Limb (tissue), 2 donors: ENCODE data around the gene GALC.

Experiments
- DNase-seq, 2 donors: peaks; one replicate each; pipeline ENCODE4 v3.0.0-alpha.2; 2016; ENCODE audit errors: extremely low spot score in 2 of 2

Gene GALC

DNA sequence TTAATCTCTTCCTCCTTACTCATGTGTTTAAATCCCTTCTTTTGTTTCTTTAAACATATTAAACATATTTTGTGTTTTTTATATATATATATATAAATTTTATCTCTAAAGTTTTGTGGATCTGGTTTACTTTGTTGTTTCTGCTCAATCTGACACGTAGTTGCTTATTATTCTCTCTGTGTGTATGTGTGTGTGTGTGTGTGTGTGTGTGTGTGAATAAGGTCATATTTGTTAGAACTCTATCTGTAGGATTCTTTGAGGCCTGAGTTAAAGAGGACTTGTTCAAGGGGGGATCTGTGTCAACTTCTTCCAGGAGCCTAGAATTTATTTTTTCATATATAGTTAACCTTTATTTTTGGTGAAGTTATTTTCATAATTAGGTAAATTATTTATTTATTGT, 14.6 kb upstream of the GALC start:
- no peak for DNase-seq

DNA sequence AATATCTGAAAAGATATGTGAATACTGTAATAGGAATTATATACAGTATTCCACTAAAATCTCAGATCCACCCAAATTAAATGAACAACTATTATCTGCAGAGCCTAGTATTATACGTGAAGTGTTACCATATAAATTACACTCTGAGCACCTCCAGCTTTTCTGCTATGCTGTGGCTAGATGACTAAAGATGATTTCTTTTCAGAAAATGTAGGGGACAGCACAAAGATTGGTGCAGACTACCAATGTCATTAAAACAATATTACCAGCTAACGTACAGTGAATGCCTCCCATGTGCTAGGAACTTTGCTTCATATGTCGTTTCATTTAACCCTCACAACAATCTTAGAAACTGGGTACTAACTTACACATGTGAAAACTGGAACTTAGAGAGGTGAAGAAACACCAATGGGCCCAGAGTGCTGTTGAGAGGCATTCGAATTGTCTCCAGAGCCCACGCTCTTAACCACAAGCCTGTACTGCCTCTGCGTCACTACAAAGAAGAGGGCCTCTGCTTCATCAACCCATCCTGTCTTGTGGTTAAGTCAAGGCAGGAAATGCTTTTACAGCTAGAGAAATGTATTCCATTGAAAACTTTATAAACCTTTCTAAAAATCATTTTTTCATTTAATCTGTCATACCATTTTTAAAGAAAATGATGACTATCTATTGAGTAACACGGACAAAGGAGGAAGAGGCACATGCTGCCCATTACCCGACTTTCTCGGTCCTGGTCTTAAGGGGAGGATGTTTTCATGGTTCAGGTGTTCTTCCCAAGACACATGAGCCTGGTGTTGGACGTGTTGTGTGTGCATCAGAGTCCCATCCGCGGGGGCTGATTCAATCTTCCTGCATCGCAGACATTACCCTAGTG, 13.2 kb upstream of the GALC start:
- no peak for DNase-seq

DNA sequence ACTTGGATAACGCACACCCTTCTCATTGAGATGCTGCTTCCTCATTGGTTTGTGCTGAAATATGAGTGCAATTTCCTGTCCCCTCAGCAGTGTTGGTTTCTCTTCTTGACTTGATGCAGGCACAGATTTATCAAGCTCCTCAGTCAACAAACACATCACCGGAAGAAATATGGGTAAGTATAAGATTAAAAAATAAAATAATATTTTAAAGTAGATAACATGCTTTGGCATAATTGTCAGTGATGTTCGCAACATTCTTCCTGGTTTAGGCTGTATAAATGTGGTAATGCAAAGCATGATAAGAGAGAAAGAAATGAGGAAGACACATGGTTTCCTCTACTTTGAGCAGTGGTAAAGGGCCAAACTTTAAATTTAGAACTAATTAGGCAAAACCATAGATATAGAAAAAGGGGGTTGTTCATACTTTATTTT, 12.1 kb upstream of the GALC start, which contains the start of gene GPR65:
Gene GPR65, plus strand, starts transcription at position 86 of the 432 bp plus-strand sequence. CDS start 5,713 bp downstream, outside the sequence.
- no peak for DNase-seq

DNA sequence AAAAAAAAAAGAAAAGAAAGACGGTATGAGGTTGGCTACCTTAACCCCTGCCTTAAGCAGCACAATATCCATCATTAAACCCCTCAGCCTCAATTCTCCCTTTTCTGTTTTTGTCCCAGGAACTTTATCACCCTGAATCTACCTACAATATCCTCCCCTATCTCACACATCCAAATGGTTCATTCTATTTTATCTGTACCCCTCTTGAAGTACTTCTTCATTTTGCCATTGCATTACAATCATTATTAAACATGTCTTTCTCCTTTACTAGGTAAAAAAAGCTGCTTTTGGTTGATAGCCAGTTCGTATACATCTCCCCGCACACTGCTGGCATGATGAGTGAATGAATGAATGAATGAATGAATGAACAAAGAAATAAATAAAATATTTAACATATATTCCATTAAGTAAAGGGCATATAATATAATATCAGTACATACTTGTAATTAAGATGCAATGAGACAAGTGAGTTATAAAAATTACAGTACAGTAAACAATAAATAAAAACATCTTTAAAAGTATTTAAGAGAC, 11.6 kb upstream of the GALC start:
- no peak for DNase-seq

DNA sequence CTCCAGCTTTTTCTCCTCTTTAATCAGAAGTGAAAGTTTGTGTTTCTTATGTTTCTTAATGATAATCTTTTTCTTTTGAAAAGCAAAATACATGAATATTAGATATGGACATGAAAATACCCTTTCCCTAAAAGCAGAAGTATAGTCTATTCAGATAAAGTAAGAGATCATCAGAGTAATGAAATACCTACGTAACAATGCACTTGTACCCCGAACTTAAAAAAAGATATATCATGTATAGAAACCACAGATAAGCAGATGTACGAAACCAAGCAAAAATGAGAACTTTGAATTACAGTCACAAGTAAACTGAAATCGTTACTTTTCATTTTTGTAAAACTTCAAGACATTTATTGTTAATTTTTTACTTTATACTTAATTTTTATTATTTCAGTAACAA, 10.4 kb upstream of the GALC start:
- DNase-seq = no peak

DNA sequence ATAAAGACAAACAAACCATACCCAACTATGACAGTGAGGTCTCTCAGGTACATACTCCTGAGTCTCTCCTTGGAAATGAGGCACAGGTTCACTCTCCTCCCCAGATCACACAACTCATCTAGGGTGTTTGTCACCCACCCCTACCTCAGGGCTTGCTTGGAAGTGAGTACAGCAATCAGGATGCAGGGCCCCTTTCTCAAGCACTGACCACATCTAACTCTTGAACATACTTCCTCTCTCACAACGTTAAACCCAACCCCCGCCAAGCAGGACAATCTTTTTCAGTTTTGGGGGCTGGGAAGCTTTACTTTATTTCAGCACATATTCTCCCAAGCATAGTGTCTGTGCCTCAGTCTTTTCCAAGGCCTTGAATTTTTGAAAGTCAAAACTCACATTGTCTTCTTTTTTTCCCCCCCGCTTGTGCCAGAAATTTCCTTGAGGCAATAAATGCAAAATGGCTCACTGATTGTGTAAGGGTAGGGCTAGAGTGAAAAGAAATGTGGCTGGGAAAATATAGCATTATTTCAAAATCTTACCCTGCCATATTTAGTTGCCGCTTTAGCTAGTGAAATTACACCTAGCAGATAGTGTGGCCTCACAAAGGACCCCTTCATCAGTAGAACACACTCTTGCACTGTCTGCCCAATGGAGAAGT, 9.6 kb upstream of the GALC start:
- no peak for DNase-seq

DNA sequence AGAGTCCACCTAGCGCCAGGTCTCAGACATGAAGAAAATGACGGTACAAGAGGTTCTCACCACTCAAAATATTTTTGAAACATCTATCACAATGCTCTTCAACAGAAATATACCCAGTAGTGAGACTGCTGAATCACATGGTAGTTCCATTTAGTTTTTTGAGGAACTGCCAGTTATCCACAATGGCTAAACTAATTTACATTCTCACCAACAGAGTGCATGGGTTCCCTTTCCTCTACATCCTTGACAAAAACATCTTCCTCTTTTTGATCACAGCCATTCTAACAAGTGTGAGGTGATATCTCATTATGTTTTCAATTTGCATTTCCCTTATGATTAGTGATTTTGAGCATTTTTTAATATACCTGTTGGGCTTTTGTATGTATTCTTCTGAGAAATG, 6.3 kb upstream of the GALC start:
- no peak for DNase-seq

DNA sequence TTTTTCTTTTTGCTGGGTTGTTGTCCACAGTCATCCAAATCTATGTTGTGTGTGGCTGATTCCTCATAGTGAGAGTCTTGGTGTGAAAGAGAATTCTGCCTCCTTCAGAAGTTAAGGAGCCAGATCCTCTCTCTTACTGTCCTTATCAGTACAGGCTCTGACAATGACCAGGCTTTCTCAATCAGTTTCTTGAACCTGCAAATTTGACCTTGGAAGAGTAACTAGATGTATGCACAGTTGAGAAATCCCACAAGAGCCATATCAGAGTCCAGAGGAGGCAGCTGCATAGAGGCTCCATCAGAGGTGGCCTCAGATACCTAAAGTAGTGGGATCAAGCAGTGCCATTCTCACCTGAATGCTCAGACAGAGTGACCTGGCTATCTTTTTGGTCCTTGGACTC, 5.5 kb upstream of the GALC start:
- no peak for DNase-seq

DNA sequence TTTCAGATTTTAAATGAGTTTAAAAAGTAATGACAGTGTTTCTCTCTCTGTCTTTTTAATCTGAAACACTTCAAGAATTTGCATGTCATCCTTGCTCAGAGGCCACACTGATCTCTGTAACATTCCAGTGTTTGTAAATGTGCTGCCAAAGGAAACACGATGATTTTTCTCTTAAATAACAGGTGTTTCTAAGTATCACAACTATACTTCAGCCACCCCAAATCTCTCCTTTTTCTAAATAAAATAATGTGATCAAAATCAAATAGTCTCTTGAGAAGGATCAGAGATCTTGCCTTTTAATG, 3.3 kb upstream of the GALC start:
- no peak for DNase-seq

DNA sequence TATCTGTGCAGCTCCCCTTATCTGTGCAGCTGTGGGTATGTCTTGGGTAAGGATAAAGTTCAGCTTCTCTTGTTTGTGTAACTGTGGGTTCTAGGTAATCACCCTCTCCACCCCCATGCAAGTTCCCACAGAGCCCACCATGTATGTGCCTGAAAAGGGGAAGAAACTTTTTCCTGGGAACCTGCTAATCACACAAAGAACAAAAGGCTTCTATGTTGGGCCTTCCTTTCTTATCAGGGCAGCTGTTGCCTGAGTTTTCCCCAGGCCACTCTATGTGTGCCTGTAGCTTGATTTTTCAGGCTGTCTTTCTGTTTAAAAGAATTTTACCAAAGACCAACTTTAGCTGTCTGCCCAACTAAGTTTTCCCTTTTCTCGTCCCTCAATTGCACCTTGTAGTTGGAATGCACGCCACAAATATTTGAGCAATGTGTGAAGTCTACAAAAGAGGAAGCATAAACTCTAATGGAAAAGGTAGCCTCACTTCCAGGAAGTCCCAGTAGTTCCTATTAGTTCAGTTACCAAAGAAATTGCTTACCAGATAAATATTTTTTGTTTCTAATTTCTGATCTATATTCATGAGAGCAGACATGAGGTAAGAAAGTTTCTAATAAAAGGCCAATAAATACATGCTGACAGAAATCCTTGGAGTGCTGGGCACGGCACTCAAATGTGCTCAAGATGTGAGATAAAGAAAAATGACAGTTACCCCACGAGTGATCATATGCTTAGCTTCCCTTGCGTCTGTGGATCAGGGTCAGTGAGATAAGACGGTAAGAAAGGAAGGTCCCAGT, 2.7 kb upstream of the GALC start:
- no peak for DNase-seq

DNA sequence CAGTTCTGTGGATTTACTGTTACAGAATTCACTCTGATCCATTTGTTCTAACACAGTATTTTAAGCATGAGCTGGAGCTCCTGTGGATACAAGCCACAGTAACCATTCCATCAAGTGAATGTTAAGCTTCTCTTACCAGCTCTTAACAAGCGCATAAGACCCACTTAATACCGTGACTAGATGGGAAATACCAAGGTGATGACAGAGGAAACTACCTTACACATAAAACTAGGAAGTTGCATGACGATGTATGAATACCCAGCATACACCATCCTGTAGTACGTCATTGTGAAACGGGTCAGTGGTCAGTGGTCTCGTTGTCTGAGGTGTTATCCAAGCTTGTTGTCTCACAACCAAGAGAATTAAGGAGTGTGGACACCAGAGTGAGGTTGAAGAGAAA, 2.0 kb upstream of the GALC start:
- DNase-seq = no peak

DNA sequence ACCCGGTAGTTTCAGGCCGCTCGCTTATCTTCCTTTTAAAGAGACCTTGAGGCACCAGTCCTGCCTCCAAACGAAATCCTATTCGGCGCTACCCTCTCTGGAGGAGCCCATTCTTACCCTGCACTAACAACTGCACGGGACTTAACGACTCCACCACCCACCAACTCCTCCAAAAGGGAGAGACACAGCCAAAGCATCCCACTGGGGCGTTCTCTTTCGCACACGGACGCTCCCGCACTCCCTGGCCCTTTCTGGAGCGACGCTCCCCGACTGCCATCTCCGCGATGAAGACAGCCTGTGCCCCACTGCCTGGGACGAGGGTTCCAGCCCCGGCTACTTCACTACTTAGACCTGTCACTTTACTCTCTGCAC, 650 bp downstream of the GALC start:
- no peak for DNase-seq

DNA sequence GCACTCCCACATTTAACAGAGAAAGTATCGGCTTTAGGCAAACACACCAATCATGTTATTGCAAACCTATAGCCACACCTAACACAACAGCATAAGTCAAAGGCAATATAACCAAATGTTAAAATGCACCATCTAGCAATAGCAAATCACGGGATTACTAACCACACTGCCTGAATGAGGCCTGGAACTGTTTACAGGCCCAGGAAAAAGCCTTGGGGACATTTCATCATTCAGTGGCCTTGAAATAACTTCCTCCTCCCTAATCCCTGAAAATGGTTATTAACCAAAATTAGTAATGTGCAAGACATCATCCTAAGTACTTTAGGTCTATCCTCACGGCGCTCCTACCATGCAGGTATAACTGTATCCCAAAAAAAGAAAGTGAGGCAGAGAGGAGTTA, 2.3 kb downstream of the GALC start:
- DNase-seq = no peak

DNA sequence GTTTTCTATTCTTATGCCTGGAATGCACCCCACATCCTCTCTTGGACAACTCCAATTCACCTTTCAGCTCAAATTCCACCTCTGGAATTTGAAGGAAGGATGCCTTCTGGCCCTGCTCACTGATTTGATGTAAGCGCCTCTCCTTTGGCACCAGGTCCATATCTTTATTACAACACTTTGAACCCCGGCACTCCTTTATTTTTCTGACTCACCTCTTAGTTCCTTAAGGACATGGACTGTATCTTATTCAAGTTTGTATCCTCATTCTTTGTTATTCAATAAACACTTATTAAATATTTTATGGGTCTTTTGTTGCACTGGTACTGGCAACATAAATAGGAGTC, 3.1 kb downstream of the GALC start:
- no peak for DNase-seq

DNA sequence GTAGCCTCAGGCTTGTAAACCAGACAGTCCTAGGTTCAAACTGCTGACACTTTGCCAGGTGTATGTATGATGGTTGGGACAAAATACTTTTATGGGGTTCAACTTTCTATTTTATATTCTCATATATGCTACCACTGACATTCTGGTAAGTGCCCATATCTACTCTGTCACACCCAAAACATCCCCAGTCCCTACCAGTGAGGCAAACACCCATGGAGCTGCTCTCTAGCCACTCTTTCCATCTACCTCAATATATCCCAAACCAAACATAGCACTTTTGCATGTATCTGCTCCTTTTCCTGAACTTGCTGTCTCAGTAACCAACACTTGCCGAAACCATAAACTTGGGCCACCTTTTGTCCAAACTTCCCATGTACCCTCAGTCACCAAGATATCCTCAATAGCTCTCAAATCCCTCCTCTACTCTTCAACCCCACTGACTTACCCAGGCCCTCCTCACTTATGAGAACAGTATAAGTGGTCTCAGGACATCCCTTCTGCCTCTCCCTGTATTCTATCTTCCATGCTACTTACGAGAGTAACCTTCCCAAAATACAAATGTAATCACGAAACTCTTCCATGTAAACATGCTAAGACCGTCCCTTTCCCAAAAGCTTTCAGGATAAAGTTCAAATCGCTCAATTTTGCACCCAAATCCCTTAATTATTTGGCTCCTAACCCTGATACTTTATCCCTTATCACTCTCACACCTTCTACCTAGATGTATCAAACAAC, 3.6 kb downstream of the GALC start:
- DNase-seq = no peak

DNA sequence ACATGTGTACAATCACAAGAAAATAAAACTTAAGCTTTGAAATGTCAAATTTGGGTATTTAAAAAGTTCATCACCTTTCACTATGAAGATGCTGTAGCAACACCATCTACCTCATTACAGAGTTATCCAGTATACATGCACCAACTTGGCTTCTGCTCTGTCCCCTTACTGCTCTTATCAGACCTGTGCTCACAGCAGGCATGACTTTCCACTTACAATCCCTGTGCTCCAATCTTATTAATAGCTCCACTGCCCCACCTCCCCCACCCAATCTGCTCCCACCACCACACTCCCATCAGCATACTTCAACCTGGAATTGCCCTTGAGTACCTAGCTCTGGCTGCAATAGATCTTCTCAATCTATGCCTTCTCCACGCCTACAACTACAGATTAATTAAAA, 13.3 kb downstream of the GALC start:
- DNase-seq = no peak

DNA sequence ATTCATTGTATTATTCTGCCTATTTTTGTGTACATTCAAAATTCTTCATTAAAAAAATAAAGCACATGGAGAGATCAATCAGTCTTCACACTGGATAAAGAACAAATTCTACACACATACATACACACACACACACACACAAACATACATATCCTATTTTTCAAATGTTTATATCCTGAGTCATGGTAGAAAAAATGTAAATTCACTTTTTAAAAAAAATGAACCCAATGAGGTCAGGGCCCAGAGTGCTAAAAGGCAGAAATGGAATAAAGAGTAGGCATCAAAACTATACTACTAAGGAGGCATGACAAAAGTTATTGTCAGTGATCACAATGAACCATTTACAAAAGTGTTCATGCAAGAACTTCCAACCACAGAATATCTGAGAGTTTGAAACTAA, 17.3 kb downstream of the GALC start:
- DNase-seq = no peak

DNA sequence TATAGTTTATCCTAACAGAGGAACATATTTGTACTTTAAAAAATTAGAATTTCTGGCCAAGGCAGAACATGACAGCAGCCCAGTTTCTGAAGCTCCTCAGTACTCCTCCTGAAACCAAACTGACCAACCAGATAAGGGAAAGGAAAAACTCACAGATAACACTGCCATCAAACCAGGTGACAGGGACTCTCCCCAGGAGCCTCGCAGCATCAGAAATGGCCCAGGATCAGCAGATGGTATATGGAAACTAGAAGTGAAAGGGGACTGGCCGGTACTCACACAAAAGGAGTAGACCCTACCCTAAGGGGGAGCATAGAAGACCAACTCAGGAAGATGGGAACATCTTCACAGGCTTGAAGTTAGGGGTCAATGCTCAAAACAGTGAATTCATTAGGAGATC, 22.0 kb downstream of the GALC start:
- DNase-seq = no peak

DNA sequence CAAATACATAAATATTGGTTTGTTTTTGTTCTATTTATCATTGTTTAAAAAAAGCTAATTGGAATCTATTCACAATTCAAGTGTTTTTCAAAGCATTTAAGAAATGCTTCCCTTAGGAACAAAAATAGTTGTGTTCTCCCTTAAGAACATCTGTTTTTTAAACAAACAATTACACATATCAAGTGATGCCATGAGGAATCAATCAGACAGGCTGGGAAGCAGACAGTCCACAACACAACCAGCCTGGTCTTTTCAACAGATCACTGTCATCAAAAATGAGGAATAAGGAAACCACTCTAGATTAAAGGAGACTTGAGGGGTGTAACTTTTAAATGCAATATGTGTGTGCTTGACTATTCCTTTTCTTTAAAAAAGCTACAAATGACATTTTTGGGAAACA, 25.5 kb downstream of the GALC start:
- DNase-seq = no peak

DNA sequence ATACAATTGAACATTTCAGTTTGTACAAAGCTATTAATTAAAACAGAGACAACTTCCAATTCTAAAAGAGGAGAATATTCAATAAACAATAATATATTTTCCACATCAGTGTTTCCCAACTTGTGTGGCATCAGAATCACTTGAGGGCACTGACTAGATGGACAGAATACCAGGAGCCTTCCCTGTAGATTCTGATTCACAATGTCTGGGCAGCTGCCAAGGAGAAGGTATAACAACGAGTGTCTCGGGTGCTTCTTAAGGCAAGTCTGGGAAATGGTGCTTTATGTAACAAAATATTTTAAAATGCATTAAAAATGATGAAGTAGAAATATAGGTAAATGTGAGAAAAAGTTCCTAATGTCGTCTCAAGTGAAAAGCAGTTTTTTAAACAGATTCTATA, 26.2 kb downstream of the GALC start:
- no peak for DNase-seq

DNA sequence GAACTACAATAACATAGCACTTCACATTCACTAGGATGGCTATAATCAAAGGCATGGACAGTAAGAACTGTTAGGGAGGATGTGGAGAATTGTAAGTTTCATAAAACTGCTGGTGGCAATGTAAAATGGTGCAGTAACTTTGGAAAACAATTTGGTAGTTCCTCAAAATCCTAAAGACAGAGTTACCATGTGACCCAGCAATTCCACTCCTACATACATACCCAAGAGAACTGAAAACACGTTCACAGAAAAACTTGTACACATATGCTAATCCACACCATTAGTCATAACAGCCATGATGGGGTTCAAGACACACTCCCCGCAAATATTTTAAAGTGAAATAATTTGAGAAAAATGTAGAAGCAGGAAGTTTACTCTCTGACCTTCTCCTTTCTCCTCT, 31.7 kb downstream of the GALC start:
- no peak for DNase-seq
